OCI-LY1 (cell line): ENCODE results near the gene TPGS2.

Experiments used
- H2AFZ ChIP-seq: fragments of 200-600 bp; sonication (generic), shearing (Covaris generic); 2 replicates; pipeline ENCODE4 v1.6.0; 2014; ENCODE audit warnings: antibody characterized with exemption, mild to moderate bottlenecking, low read length
- H3F3A ChIP-seq: fragments of 200-600 bp; sonication (generic), shearing (Covaris generic); 2 replicates; pipeline ENCODE4 v1.6.0; 2014; ENCODE audit warnings: mild to moderate bottlenecking, antibody characterized with exemption, low read length, moderate library complexity; ENCODE audit not compliant: insufficient read depth
- H3K27ac ChIP-seq: fragments of 200-600 bp; sonication (generic); 2 replicates; pipeline ENCODE4 v1.5.1; 2014; ENCODE audit warnings: low read length, mixed run types, mild to moderate bottlenecking, low read depth; ENCODE audit not compliant: poor library complexity, severe bottlenecking
- H3K27me3 ChIP-seq: fragments of 200-600 bp; sonication (generic); 2 replicates; pipeline ENCODE4 v1.6.0; 2014; ENCODE audit warnings: antibody characterized with exemption, mild to moderate bottlenecking, low read length, moderate library complexity; ENCODE audit not compliant: insufficient read depth
- H3K36me3 ChIP-seq: fragments of 200-600 bp; sonication (generic); 2 replicates; pipeline ENCODE4 v1.6.1; 2014; ENCODE audit warnings: mild to moderate bottlenecking, antibody characterized with exemption, low read length, moderate library complexity, mixed read lengths; ENCODE audit not compliant: insufficient read depth
- H3K4me1 ChIP-seq: fragments of 200-600 bp; sonication (generic); 2 replicates; pipeline ENCODE4 v1.5.1; 2014; ENCODE audit warnings: mild to moderate bottlenecking, low read length, moderate library complexity; ENCODE audit not compliant: insufficient read depth, severe bottlenecking
- H3K4me2 ChIP-seq: fragments of 200-600 bp; sonication (generic), shearing (Covaris generic); 2 replicates; pipeline ENCODE4 v1.6.1; 2014; ENCODE audit warnings: low read length
- H3K4me3 ChIP-seq: fragments of 200-600 bp; sonication (generic); 2 replicates; pipeline ENCODE4 v1.5.1; 2014; ENCODE audit warnings: low read length, low read depth, mild to moderate bottlenecking, mixed read lengths; ENCODE audit not compliant: poor library complexity, severe bottlenecking
- H3K79me2 ChIP-seq: fragments of 200-600 bp; shearing (Covaris generic); 2 replicates; pipeline ENCODE4 v1.6.1; 2016; ENCODE audit warnings: mixed run types, low read length, mixed read lengths; ENCODE audit not compliant: insufficient read depth
- H3K9ac ChIP-seq: fragments of 200-600 bp; sonication (generic), shearing (Covaris generic); 2 replicates; pipeline ENCODE4 v1.6.1; 2014; ENCODE audit warnings: mild to moderate bottlenecking, low read length, mixed read lengths
- H3K9me2 ChIP-seq: fragments of 200-600 bp; sonication (generic), shearing (Covaris generic); 2 replicates; pipeline ENCODE4 v1.6.1; 2014; ENCODE audit warnings: low read depth, mild to moderate bottlenecking, low read length, mixed read lengths
- H3K9me3 ChIP-seq: fragments of 200-600 bp; shearing (Covaris generic); 2 replicates; pipeline ENCODE4 v1.6.1; 2014; ENCODE audit warnings: low read length, mixed read lengths
- H4K20me1 ChIP-seq: fragments of 200-600 bp; sonication (generic), shearing (Covaris generic); 2 replicates; pipeline ENCODE4 v1.6.0; 2016; ENCODE audit warnings: mild to moderate bottlenecking, low read length; ENCODE audit not compliant: insufficient read depth
- CTCF ChIP-seq: fragments of 200-600 bp; sonication (generic), shearing (Covaris generic); IDR thresholded peaks from 2 replicates; pipeline ENCODE4 v1.5.1; 2017; ENCODE audit warnings: mild to moderate bottlenecking, antibody characterized with exemption, low read length, moderate library complexity, mixed read lengths
- EZH2 ChIP-seq: fragments of 200-600 bp; sonication (generic), shearing (Covaris generic); IDR thresholded peaks from 2 replicates; pipeline ENCODE4 v1.8.0; 2017; ENCODE audit warnings: borderline replicate concordance, mixed run types, mild to moderate bottlenecking, antibody characterized with exemption, low read length, moderate library complexity, mixed read lengths

TPGS2 gene

GRCh38 chr18:36752929-36753865 lies 75.6 kb downstream of the TPGS2 start:
- H3K9ac ChIP-seq, result no peak overlapping the region
- H3K79me2 ChIP-seq, result no peaks in the 10 kb centered on the region
- H4K20me1 ChIP-seq, result no peaks in the 10 kb centered on the region
- no peak overlapping the region for H3K4me3 ChIP-seq
- H3K27ac ChIP-seq, result no peak overlapping the region
- H2AFZ ChIP-seq, result no peak overlapping the region
- H3K9me2 ChIP-seq, result no peaks in the 10 kb centered on the region
- H3F3A ChIP-seq, result no peaks in the 10 kb centered on the region
- no peak for TF ChIP-seq EZH2
- no peak for TF ChIP-seq CTCF
- H3K4me2 ChIP-seq, result no peak overlapping the region
- H3K9me3 ChIP-seq, result no peaks in the 10 kb centered on the region
- H3K36me3 ChIP-seq, result no peaks in the 10 kb centered on the region
- no peaks in the 10 kb centered on the region for H3K4me1 ChIP-seq
- no peaks in the 10 kb centered on the region; the same call in 1 of the 2 replicates for H3K27me3 ChIP-seq

GRCh38 chr18:36745219-36745975 lies 83.4 kb downstream of the TPGS2 start:
- Histone ChIP-seq H3K4me2 (no peak overlapping the region), H3K4me1 (no peaks in the 10 kb centered on the region), H3F3A (no peaks in the 10 kb centered on the region), H3K27ac (no peak overlapping the region), H3K9ac (no peak overlapping the region), H3K27me3 (peaks cover 3% of the 10 kb centered on the region; the same call in 1 of the 2 replicates), H3K4me3 (no peak overlapping the region), H4K20me1 (no peaks in the 10 kb centered on the region), H2AFZ (no peak overlapping the region), H3K9me3 (no peaks in the 10 kb centered on the region), H3K79me2 (no peaks in the 10 kb centered on the region), H3K9me2 (no peaks in the 10 kb centered on the region), H3K36me3 (no peaks in the 10 kb centered on the region)
- TF ChIP-seq CTCF (no peak), EZH2 (no peak)

- TF ChIP-seq CTCF, result no peak
- no peak for TF ChIP-seq EZH2
- Histone ChIP-seq H3K4me1 (no peaks in the 10 kb centered on the region), H3K27ac (no peak overlapping the region), H3K36me3 (no peaks in the 10 kb centered on the region), H3K9me2 (no peaks in the 10 kb centered on the region), H3K27me3 (peaks cover 3% of the 10 kb centered on the region; the same call in 1 of the 2 replicates), H3F3A (no peaks in the 10 kb centered on the region), H4K20me1 (no peaks in the 10 kb centered on the region), H2AFZ (no peak overlapping the region), H3K4me3 (no peak overlapping the region), H3K9ac (no peak overlapping the region), H3K9me3 (no peaks in the 10 kb centered on the region), H3K79me2 (no peaks in the 10 kb centered on the region), H3K4me2 (no peak overlapping the region)
Observed at GRCh38 chr18:36744261-36744876, 84.4 kb downstream of the TPGS2 start.
